CD8-positive, alpha-beta memory T cell (primary cell): ENCODE results near the gene AXIN1. TPM values are rescaled to one million over a fixed set of nuclear protein-coding genes. Genes with fewer than 3 reads are reported as not detected.

Experiments
- CTCF ChIA-PET: fragments of 350-600 bp; sonication (Branson Sonifier 250); formaldehyde crosslinking; loops from one replicate; lab custom pipeline; 2021; ENCODE audit warnings: antibody characterized with exemption; lab: Charles Lee
- POLR2A ChIA-PET: fragments of 350-600 bp; sonication (Branson Sonifier 250); formaldehyde crosslinking; loops from one replicate; lab custom pipeline; 2021; ENCODE audit warnings: antibody characterized with exemption; lab: Charles Lee
- DNase-seq, 5 donors: peaks; one replicate each; pipeline versions ENCODE4 v3.0.0 to v3.0.0-alpha.2; 2020 to 2022; ENCODE audit warnings: mixed read lengths in 1 of 5
- H3K27ac ChIP-seq: one replicate; pipeline ENCODE4 v1.7.0; 2013; ENCODE audit warnings: low read depth, mild to moderate bottlenecking, low read length, moderate library complexity
- H3K27me3 ChIP-seq: 2 replicates; pipeline ENCODE4 v1.7.0; 2013; ENCODE audit warnings: low read length, mild to moderate bottlenecking; ENCODE audit not compliant: insufficient read depth, poor library complexity, severe bottlenecking
- H3K36me3 ChIP-seq: 2 replicates; pipeline ENCODE4 v1.7.0; 2013; ENCODE audit warnings: mild to moderate bottlenecking, low read length, moderate library complexity; ENCODE audit not compliant: insufficient read depth
- H3K4me1 ChIP-seq: 2 replicates; pipeline ENCODE4 v1.7.0; 2013; ENCODE audit warnings: mild to moderate bottlenecking, low read length, moderate library complexity; ENCODE audit not compliant: insufficient read depth
- H3K4me3 ChIP-seq: 2 replicates; pipeline ENCODE4 v1.7.0; 2013; ENCODE audit warnings: mild to moderate bottlenecking, low read length
- H3K9me3 ChIP-seq: 2 replicates; pipeline ENCODE4 v1.7.0; 2013; ENCODE audit warnings: mild to moderate bottlenecking, low read length
- H3K27ac Mint-ChIP-seq, 8 donors: one replicate each; pipeline ENCODE4 v1.8.0; 2020 to 2021; ENCODE audit warnings: mixed read lengths in 8 of 8, mild to moderate bottlenecking in 6 of 8, inconsistent platforms in 3 of 8, moderate library complexity in 3 of 8
- H3K27me3 Mint-ChIP-seq, 2 donors: one replicate each; pipeline ENCODE4 v1.8.0; 2020 to 2021; ENCODE audit warnings: mixed read lengths in 2 of 2, mild to moderate bottlenecking in 1 of 2, moderate library complexity in 1 of 2
- H3K36me3 Mint-ChIP-seq, 3 donors: one replicate each; pipeline ENCODE4 v1.8.0; 2020 to 2021; ENCODE audit warnings: mixed read lengths in 3 of 3, inconsistent platforms in 1 of 3, mild to moderate bottlenecking in 1 of 3
- H3K4me1 Mint-ChIP-seq, 3 donors: one replicate each; pipeline ENCODE4 v1.8.0; 2020 to 2021; ENCODE audit warnings: mixed read lengths in 3 of 3, inconsistent platforms in 1 of 3, mild to moderate bottlenecking in 1 of 3
- H3K4me3 Mint-ChIP-seq, 7 donors: one replicate each; pipeline ENCODE4 v1.8.0; 2020 to 2021; ENCODE audit warnings: mixed read lengths in 7 of 7, mild to moderate bottlenecking in 6 of 7, moderate library complexity in 4 of 7, inconsistent platforms in 2 of 7
- H3K9me3 Mint-ChIP-seq, 5 donors: one replicate each; pipeline ENCODE4 v1.8.0; 2020 to 2022; ENCODE audit warnings: mixed read lengths in 5 of 5, mild to moderate bottlenecking in 3 of 5, moderate library complexity in 2 of 5, inconsistent platforms in 1 of 5
- polyA plus RNA-seq: library from polyadenylated mRNA; unstranded; fragments of 300-500 nt; fragmentation: Illumina TruSeq; gene quantifications from one replicate; pipeline ENCODE4 v1.2.3, GENCODE V29; 2021
- total RNA-seq, 2 experiments: library from RNA; stranded (reverse); gene quantifications; one replicate each; pipeline ENCODE4 v1.2.3, GENCODE V29; 2021

The AXIN1 gene
- total and polyA plus RNA-seq, 3 experiments from 2014 or later, result 6.9 to 26.3 (median 24.7) TPM

DNA sequence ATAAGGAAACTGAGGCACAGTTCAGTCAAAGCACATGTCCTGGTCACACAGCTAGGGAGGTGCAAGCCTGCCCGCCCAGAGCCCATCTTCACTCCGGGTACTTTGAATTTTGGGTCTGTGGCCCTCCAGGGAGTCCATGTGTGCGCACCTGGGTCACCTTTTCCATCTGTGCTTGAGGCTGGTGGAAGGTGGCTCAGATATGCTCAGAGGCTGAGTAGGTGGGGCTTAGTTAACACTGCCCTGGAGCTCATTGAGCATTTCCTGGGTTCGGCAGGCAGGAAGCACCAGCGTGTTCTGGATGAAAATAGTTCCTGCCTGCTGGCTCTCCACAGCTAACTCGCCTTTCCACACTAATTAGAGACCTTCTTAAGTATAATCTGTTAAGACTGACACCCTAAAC is 98.7 kb downstream of the AXIN1 start:
- H3K9me3 Mint-ChIP-seq, result no peaks in the 10 kb centered on the region
- ChIA-PET CTCF (interaction anchor here (0.8 to 3.1 kb wide), 4 partner anchors 10 to 97 kb away, joined by 3 to 13 read pairs (median 4); no protein-coding TSS in a partner anchor), POLR2A (interaction anchor here (1.9 kb wide), 1 partner anchor 19 kb away, joined by 5 read pairs; the partner anchor contains the start of gene FAM234A)
- H3K27ac ChIP-seq, result no peak overlapping the region
- H3K4me3 ChIP-seq, result no peak overlapping the region
- peaks cover 4 to 38% (median 12%) of the 10 kb centered on the region in 3 donors for H3K36me3 Mint-ChIP-seq
- no peak for DNase-seq
- H3K27ac Mint-ChIP-seq, result peak overlapping the region in 3 of 8 donors; percentile 17 to 54 (median 47)
- no peaks in the 10 kb centered on the region for H3K9me3 ChIP-seq
- H3K27me3 Mint-ChIP-seq, result no peaks in the 10 kb centered on the region
- peaks cover 16 to 18% (median 18%) of the 10 kb centered on the region in 3 donors for H3K4me1 Mint-ChIP-seq
- H3K27me3 ChIP-seq, result no peaks in the 10 kb centered on the region
- H3K4me1 ChIP-seq, result peaks cover 20% of the 10 kb centered on the region
- H3K4me3 Mint-ChIP-seq, result peak overlapping the region in 3 of 7 donors; percentile 8 to 68 (median 39)
- H3K36me3 ChIP-seq, result no peaks in the 10 kb centered on the region

DNA sequence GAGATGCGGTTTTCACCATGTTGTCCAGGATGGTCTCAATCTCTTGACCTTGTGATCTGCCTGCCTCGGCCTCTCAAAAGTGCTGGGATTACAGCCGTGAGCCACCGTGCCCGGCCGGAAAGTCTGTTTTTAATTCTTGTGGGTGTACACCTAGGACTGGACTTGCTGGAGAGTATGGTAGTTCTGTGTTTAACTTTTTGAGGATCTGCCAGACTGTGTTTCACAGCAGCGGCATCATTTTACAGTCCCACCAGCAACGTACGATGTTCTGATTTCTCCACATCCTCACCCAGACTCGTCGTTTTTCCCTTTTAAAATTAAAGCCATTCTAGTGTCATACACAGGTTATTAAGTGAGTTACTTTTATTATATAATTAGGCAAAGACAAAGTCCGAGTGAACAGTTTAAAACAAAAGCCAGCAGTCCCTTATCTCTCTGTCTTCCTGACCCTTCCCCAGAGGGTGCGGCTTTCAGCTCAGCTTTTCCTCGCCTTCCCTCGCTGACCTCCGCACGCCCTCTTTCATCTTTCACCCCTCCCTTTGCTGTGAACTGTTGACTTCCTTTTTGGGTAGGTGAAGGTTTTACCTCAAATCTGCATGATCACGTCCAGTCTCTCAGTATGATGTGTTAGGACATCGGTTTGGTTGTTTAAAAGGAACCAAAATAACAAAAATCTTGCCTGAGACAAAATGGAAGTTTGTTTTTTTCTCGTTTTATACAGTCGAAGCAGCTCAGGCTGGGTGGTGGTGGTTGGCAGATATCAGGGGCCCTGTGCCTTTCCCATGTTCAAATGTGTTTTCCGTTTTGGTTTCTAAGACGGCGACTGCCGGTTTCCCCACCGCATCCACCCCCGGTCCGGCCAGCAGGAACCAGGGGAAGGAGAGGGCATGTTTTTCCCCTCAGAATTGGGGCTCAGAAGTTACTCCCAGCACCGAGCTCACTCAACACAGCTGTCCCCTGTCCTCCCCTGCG is 99.9 kb downstream of the AXIN1 start:
- peaks cover 16 to 18% (median 18%) of the 10 kb centered on the region in 3 donors for H3K4me1 Mint-ChIP-seq
- Histone ChIP-seq H3K9me3 (no peaks in the 10 kb centered on the region), H3K4me1 (peaks cover 20% of the 10 kb centered on the region), H3K27me3 (no peaks in the 10 kb centered on the region), H3K27ac (peak overlapping the region; percentile 59), H3K4me3 (peak overlapping the region; percentile 40), H3K36me3 (no peaks in the 10 kb centered on the region)
- DNase-seq, result peak in 2 of 5 donors; percentile 21 to 38
- peak overlapping the region; percentile 67 to 92 (median 81) for H3K4me3 Mint-ChIP-seq
- H3K27me3 Mint-ChIP-seq, result no peaks in the 10 kb centered on the region
- CTCF ChIA-PET, result interaction anchor here (0.6 to 3.1 kb wide), 2 partner anchors 17 to 182 kb away, joined by 4 to 13 read pairs; no protein-coding TSS in a partner anchor
- POLR2A ChIA-PET, result interaction anchor here (0.6 to 1.9 kb wide), 2 partner anchors 18 to 133 kb away, joined by 5 read pairs; partner anchors contain the start of gene FAM234A
- H3K36me3 Mint-ChIP-seq, result peaks cover 4 to 43% (median 12%) of the 10 kb centered on the region in 3 donors
- no peaks in the 10 kb centered on the region for H3K9me3 Mint-ChIP-seq
- H3K27ac Mint-ChIP-seq, result peak overlapping the region; percentile 34 to 98 (median 92)

DNA sequence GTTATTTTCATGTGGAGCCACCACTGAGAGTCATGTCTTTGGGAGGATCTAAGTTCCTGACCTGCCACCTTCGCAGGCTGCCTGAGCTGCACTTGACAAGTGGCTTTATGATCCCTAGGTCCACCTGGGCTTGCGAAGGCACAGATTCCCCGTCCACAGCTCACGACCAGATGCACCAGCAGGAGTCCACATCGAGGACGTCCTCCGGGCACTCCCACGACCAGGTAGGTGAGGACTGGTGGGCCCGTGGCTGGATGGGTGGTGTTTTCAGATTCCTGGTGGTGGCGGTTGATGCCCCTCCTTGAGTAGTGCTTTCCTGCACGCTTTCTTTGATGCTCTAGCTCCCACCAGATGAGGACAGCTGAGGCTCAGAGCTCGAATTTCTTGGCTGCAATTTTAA is 103.1 kb downstream of the AXIN1 start:
- Mint-ChIP-seq H3K4me1 (peaks cover 15 to 18% (median 18%) of the 10 kb centered on the region in 3 donors), H3K27me3 (no peaks in the 10 kb centered on the region), H3K4me3 (no peak overlapping the region), H3K36me3 (peaks cover 0 to 22% (median 6%) of the 10 kb centered on the region in 3 donors), H3K27ac (peak overlapping the region in 1 of 8 donors; percentile 72), H3K9me3 (no peaks in the 10 kb centered on the region)
- peaks cover 20% of the 10 kb centered on the region for H3K4me1 ChIP-seq
- DNase-seq, result no peak
- H3K9me3 ChIP-seq, result no peaks in the 10 kb centered on the region
- H3K27me3 ChIP-seq, result no peaks in the 10 kb centered on the region
- CTCF ChIA-PET, result interaction anchor here (1.2 kb wide), 1 partner anchor 21 kb away, joined by 3 read pairs; no protein-coding TSS in a partner anchor
- POLR2A ChIA-PET, result no interaction called here
- H3K4me3 ChIP-seq, result no peak overlapping the region
- no peak overlapping the region for H3K27ac ChIP-seq
- H3K36me3 ChIP-seq, result no peaks in the 10 kb centered on the region

DNA sequence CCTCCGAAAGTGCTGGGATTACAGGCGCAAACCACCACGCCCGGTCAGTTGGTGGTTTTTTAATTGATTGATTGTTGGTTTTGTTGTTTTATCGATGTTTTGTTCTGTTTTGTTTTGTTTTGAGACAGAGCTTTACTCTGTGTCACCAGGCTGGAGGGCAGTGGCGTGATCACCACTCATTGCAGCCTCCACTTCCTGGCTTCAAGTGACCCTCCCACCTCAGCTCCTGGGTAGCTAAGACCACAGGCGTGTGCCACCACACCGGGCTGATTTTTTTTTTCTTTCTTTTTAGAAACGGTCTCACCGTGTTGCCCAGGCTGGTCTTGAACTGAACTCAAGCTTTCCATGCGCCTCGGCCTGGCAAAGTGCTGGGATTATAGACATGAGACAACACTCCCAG is 105.5 kb downstream of the AXIN1 start:
- DNase-seq, result no peak
- Histone ChIP-seq H3K4me3 (no peak overlapping the region), H3K4me1 (no peaks in the 10 kb centered on the region), H3K9me3 (no peaks in the 10 kb centered on the region), H3K36me3 (no peaks in the 10 kb centered on the region), H3K27ac (no peak overlapping the region), H3K27me3 (no peaks in the 10 kb centered on the region)
- CTCF ChIA-PET, result no interaction called here
- Mint-ChIP-seq H3K9me3 (no peaks in the 10 kb centered on the region), H3K4me3 (no peak overlapping the region), H3K36me3 (peaks cover 0 to 15% (median 5%) of the 10 kb centered on the region in 3 donors), H3K27me3 (no peaks in the 10 kb centered on the region), H3K4me1 (peaks cover 2 to 4% (median 3%) of the 10 kb centered on the region in 3 donors), H3K27ac (peak overlapping the region in 2 of 8 donors; percentile 6 to 41)
- POLR2A ChIA-PET, result no interaction called here

DNA sequence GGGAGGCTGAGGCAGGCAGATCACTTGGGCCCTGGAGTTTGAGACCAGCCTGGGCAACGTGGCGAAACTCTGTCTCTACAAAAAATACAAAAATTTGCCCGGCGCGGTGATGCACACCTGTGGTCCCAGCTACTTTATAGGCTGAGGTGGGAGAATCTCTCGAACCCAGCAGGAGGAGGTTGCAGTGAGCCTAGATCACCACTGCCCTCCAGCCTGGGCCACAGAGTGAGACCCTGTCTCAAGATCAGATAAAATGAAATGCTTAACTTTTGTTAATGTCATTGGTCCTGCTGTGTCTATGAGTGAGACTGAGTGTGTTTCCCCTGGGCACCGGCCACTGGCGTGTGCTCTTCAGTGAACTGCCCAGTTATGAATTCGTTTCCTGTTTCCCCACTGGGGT is 107.4 kb downstream of the AXIN1 start:
- Mint-ChIP-seq H3K27ac (peak overlapping the region in 1 of 8 donors; percentile 16), H3K36me3 (peaks cover 0 to 6% (median 0%) of the 10 kb centered on the region in 3 donors)
- POLR2A ChIA-PET, result no interaction called here

DNA sequence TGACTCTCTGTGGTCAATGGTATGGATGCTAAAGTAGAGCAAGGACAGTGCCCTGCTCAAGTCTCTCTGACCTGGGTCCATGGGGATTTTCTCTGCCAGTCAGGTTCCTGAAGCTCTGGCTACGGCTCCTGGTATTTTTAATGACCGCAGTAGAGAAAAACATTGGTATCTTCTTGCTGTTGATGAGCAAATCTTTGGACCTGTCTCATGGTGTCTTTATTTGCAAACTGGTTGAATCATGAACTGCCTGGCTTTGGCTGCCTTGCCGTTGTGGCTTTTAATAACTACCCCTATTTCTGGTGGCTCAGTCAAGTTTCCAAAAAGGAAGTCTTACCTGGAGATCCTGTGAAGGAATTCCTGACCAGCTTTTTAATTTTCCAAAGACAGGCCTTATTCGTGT is 109.2 kb downstream of the AXIN1 start:
- H3K4me3 ChIP-seq, result no peak overlapping the region
- H3K27me3 Mint-ChIP-seq, result no peaks in the 10 kb centered on the region
- H3K36me3 ChIP-seq, result no peaks in the 10 kb centered on the region
- H3K9me3 Mint-ChIP-seq, result no peaks in the 10 kb centered on the region
- no peak overlapping the region for H3K27ac ChIP-seq
- H3K36me3 Mint-ChIP-seq, result peaks cover 0 to 9% (median 0%) of the 10 kb centered on the region in 3 donors
- no peak overlapping the region for H3K27ac Mint-ChIP-seq
- H3K4me1 Mint-ChIP-seq, result peaks cover 9 to 18% (median 14%) of the 10 kb centered on the region in 3 donors
- ChIA-PET CTCF (no interaction called here), POLR2A (interaction anchor here (0.5 kb wide), 1 partner anchor 1971 kb away, joined by 4 read pairs; the partner anchor contains the start of gene PGP)
- no peaks in the 10 kb centered on the region for H3K9me3 ChIP-seq
- no peak overlapping the region for H3K4me3 Mint-ChIP-seq
- no peaks in the 10 kb centered on the region for H3K4me1 ChIP-seq
- no peak for DNase-seq
- H3K27me3 ChIP-seq, result no peaks in the 10 kb centered on the region

More for the DNA sequence above, 107.4 kb downstream of the AXIN1 start:
- peaks cover 4 to 13% (median 8%) of the 10 kb centered on the region in 3 donors for H3K4me1 Mint-ChIP-seq
- H3K27ac ChIP-seq, result no peak overlapping the region
- no peak for DNase-seq
- CTCF ChIA-PET, result no interaction called here
- no peak overlapping the region for H3K4me3 Mint-ChIP-seq
- no peak overlapping the region for H3K4me3 ChIP-seq
- no peaks in the 10 kb centered on the region for H3K27me3 Mint-ChIP-seq
- H3K4me1 ChIP-seq, result no peaks in the 10 kb centered on the region
- H3K9me3 ChIP-seq, result no peaks in the 10 kb centered on the region
- no peaks in the 10 kb centered on the region for H3K27me3 ChIP-seq
- H3K9me3 Mint-ChIP-seq, result no peaks in the 10 kb centered on the region
- no peaks in the 10 kb centered on the region for H3K36me3 ChIP-seq

DNA sequence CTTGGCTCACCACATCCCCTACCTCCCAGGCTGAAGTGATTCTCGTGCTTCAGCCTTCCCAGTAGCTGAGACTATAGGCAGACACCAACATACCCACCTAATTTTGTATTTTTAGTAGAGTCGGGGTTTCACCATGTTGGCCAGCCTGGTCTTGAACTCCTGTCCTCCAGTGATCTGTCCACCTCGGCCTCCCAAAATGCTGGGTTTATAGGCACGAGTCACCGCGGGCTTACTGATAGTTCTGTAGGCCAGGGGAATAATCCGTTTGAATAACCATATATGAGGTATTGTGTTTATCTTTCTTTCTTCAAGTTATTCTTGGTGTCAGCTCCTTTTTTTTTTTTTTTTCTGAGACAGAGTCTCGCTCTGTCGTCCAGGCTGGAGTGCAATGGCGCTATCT is 110.2 kb downstream of the AXIN1 start:
- Mint-ChIP-seq H3K27me3 (no peaks in the 10 kb centered on the region), H3K9me3 (no peaks in the 10 kb centered on the region), H3K36me3 (peaks cover 0 to 5% (median 0%) of the 10 kb centered on the region in 3 donors), H3K27ac (peak overlapping the region in 1 of 8 donors; percentile 17), H3K4me1 (peaks cover 9 to 18% (median 15%) of the 10 kb centered on the region in 3 donors), H3K4me3 (no peak overlapping the region)
- DNase-seq, result no peak
- ChIA-PET CTCF (no interaction called here), POLR2A (interaction anchor here (0.8 kb wide), 1 partner anchor 34 kb away, joined by 10 read pairs; no protein-coding TSS in a partner anchor)
- Histone ChIP-seq H3K4me3 (no peak overlapping the region), H3K36me3 (no peaks in the 10 kb centered on the region), H3K4me1 (no peaks in the 10 kb centered on the region), H3K9me3 (no peaks in the 10 kb centered on the region), H3K27me3 (no peaks in the 10 kb centered on the region), H3K27ac (no peak overlapping the region)
